ENCODE data around the gene SLC25A20. TPM values are rescaled to one million over a fixed set of nuclear protein-coding genes. Genes with fewer than 3 reads are reported as not detected.
A peak's percentile ranks its signal among the peaks of the same experiment; 100 is the strongest.

The SLC25A20 gene
- total RNA-seq, 4 donors from 2014 or later = 8.4 to 83.8 (median 31.7) TPM

GRCh38 chr3:48845170-48845569 lies 53.5 kb downstream of the SLC25A20 start:
- in situ Hi-C loops (cut with MboI; ENCODE audit: low pct_ligation_motif_present in 1 of 4, low pct_unique_long_range_greater_than_20kb in 1 of 4, low sequenced_read_pairs in 3 of 4) (no loop called here), intact Hi-C loops (cut with DNase I; ENCODE audit: low total_unique reads) (no loop called here)
- Histone ChIP-seq H3K27ac (no peak overlapping the region), H3K9me3 (no peaks in the 10 kb centered on the region), H3K36me3 (no peaks in the 10 kb centered on the region), H3K4me3 (peak overlapping the region in 1 of 4 donors; percentile 94), H3K4me1 (peaks cover 16 to 29% (median 22%) of the 10 kb centered on the region in 4 donors), H3K27me3 (no peaks in the 10 kb centered on the region)
- TF ChIP-seq POLR2A (IDR thresholded peaks at IDR 0.05) (no peak), CTCF (IDR thresholded peaks at IDR 0.05) (no peak), EP300 (IDR thresholded peaks at IDR 0.05; ENCODE audit: low read depth) (no peak), POLR2AphosphoS5 (IDR thresholded peaks at IDR 0.05) (no peak)
- no peak for DNase-seq
- WGBS, 2 donors (ENCODE audit: low coverage in 1 of 2) = 33 to 49% methylated on average over 1 to 2 of the region's 2 CpGs

- intact Hi-C loops (cut with DNase I; ENCODE audit: low total_unique reads) = no loop called here
- Histone ChIP-seq H3K9me3 (no peaks in the 10 kb centered on the region), H3K27ac (no peak overlapping the region), H3K36me3 (no peaks in the 10 kb centered on the region), H3K27me3 (no peaks in the 10 kb centered on the region), H3K4me1 (peaks cover 0 to 12% (median 0%) of the 10 kb centered on the region in 4 donors), H3K4me3 (no peak overlapping the region)
- DNase-seq = no peak
- TF ChIP-seq EP300 (IDR thresholded peaks at IDR 0.05; ENCODE audit: low read depth) (no peak), POLR2AphosphoS5 (IDR thresholded peaks at IDR 0.05) (no peak), CTCF (IDR thresholded peaks at IDR 0.05) (no peak), POLR2A (IDR thresholded peaks at IDR 0.05) (no peak)
- in situ Hi-C loops (cut with MboI; ENCODE audit: low pct_ligation_motif_present in 1 of 4, low pct_unique_long_range_greater_than_20kb in 1 of 4, low sequenced_read_pairs in 3 of 4) = no loop called here
- 69 to 75% methylated on average over 2 of the region's 2 CpGs for WGBS, 2 donors (ENCODE audit: low coverage in 1 of 2)
Observed at GRCh38 chr3:48837163-48837562, 61.5 kb downstream of the SLC25A20 start.

- no peak for DNase-seq
- TF ChIP-seq POLR2A (IDR thresholded peaks at IDR 0.05) = no peak
- no peak for TF ChIP-seq POLR2AphosphoS5 (IDR thresholded peaks at IDR 0.05)
- TF ChIP-seq CTCF (IDR thresholded peaks at IDR 0.05) = no peak
- TF ChIP-seq EP300 (IDR thresholded peaks at IDR 0.05; ENCODE audit: low read depth) = no peak
- in situ Hi-C loops (cut with MboI; ENCODE audit: low pct_ligation_motif_present in 1 of 4, low pct_unique_long_range_greater_than_20kb in 1 of 4, low sequenced_read_pairs in 3 of 4) = no loop called here
- Histone ChIP-seq H3K4me3 (no peak overlapping the region), H3K27ac (no peak overlapping the region), H3K36me3 (no peaks in the 10 kb centered on the region), H3K9me3 (no peaks in the 10 kb centered on the region), H3K27me3 (no peaks in the 10 kb centered on the region), H3K4me1 (peaks cover 0 to 12% (median 0%) of the 10 kb centered on the region in 4 donors)
- WGBS, 2 donors (ENCODE audit: low coverage in 1 of 2) = 93 to 97% methylated on average over 5 to 11 of the region's 11 CpGs
- intact Hi-C loops (cut with DNase I; ENCODE audit: low total_unique reads) = no loop called here
Observed at GRCh38 chr3:48835650-48836366, 62.9 kb downstream of the SLC25A20 start.

- no peak for DNase-seq
- intact Hi-C loops (cut with DNase I; ENCODE audit: low total_unique reads) = no loop called here
- in situ Hi-C loops (cut with MboI; ENCODE audit: low pct_ligation_motif_present in 1 of 4, low pct_unique_long_range_greater_than_20kb in 1 of 4, low sequenced_read_pairs in 3 of 4) = no loop called here
Observed at GRCh38 chr3:48832684-48833083, 66.0 kb downstream of the SLC25A20 start.

More at GRCh38 chr3:48832684-48833083, 66.0 kb downstream of the SLC25A20 start:
- Histone ChIP-seq H3K4me3 (no peak overlapping the region), H3K9me3 (no peaks in the 10 kb centered on the region), H3K4me1 (peaks cover 0 to 9% (median 0%) of the 10 kb centered on the region in 4 donors), H3K36me3 (no peaks in the 10 kb centered on the region), H3K27me3 (no peaks in the 10 kb centered on the region), H3K27ac (no peak overlapping the region)
- TF ChIP-seq POLR2AphosphoS5 (IDR thresholded peaks at IDR 0.05) = no peak
- TF ChIP-seq EP300 (IDR thresholded peaks at IDR 0.05; ENCODE audit: low read depth) = no peak
- no peak for TF ChIP-seq CTCF (IDR thresholded peaks at IDR 0.05)
- TF ChIP-seq POLR2A (IDR thresholded peaks at IDR 0.05) = no peak
